Hepatocyte (in vitro differentiated cells): Measurements from ENCODE around the gene MZT1. TPM values are rescaled to one million over a fixed set of nuclear protein-coding genes. Genes with fewer than 3 reads are reported as not detected.

Experiments used
- DNase-seq: peaks from one replicate; pipeline ENCODE4 v3.0.0-alpha.2; 2016; ENCODE audit warnings: low spot score
- H2AFZ ChIP-seq: fragments of 200-600 bp; sonication (generic); 2 replicates; pipeline ENCODE4 v1.6.0; 2016; ENCODE audit warnings: antibody characterized with exemption, mild to moderate bottlenecking
- H3K27ac ChIP-seq: fragments of 200-600 bp; sonication (generic); 2 replicates; pipeline ENCODE4 v1.5.1; 2016; ENCODE audit warnings: mild to moderate bottlenecking
- H3K27me3 ChIP-seq: fragments of 200-600 bp; sonication (generic); 2 replicates; pipeline ENCODE4 v1.6.1; 2016
- H3K36me3 ChIP-seq: fragments of 200-600 bp; sonication (generic); replicated peaks from 2 replicates; pipeline ENCODE4 v1.5.1; 2016; ENCODE audit warnings: low read depth; ENCODE audit not compliant: insufficient read depth
- H3K4me1 ChIP-seq: fragments of 200-600 bp; sonication (generic); 2 replicates; pipeline ENCODE4 v1.5.1; 2016; ENCODE audit warnings: mild to moderate bottlenecking, moderate library complexity; ENCODE audit not compliant: insufficient read depth
- H3K4me2 ChIP-seq: fragments of 200-600 bp; sonication (generic); 2 replicates; pipeline ENCODE4 v1.6.0; 2016
- H3K4me3 ChIP-seq: fragments of 200-600 bp; sonication (generic); 2 replicates; pipeline ENCODE4 v1.5.1; 2016; ENCODE audit warnings: mild to moderate bottlenecking
- H3K79me2 ChIP-seq: fragments of 200-600 bp; sonication (generic); 2 replicates; pipeline ENCODE4 v1.6.0; 2017; ENCODE audit warnings: mild to moderate bottlenecking
- H3K9me2 ChIP-seq: fragments of 200-600 bp; sonication (generic); replicated peaks from 2 replicates; pipeline ENCODE4 v1.6.0; 2017; ENCODE audit warnings: mild to moderate bottlenecking; ENCODE audit not compliant: insufficient read depth
- H3K9me3 ChIP-seq: fragments of 200-600 bp; sonication (generic); 2 replicates; pipeline ENCODE4 v1.5.1; 2016; ENCODE audit warnings: low read depth, mild to moderate bottlenecking
- H4K20me1 ChIP-seq: fragments of 200-600 bp; sonication (generic); 2 replicates; pipeline ENCODE4 v1.6.0; 2016; ENCODE audit warnings: mild to moderate bottlenecking; ENCODE audit not compliant: insufficient read depth, poor library complexity, severe bottlenecking
- CTCF ChIP-seq: fragments of 200-600 bp; sonication (generic); IDR thresholded peaks from 2 replicates; pipeline ENCODE4 v1.5.1; 2016; ENCODE audit warnings: antibody characterized with exemption, mild to moderate bottlenecking; ENCODE audit not compliant: poor library complexity
- EZH2 ChIP-seq: fragments of 200-600 bp; sonication (generic); IDR thresholded peaks from 2 replicates; pipeline ENCODE4 v1.6.1; 2016; ENCODE audit warnings: antibody characterized with exemption, mild to moderate bottlenecking, borderline replicate concordance
- EZH2phosphoT487 ChIP-seq: fragments of 200-600 bp; sonication (generic); IDR thresholded peaks from one replicate; pipeline ENCODE4 v1.6.1; 2018; ENCODE audit warnings: antibody characterized with exemption, mild to moderate bottlenecking, low read depth, moderate library complexity; ENCODE audit not compliant: unreplicated experiment, severe bottlenecking
- WGBS: methylation state at CpG from one replicate; pipeline ENCODE4 v1.1.6; 2016; ENCODE audit warnings: low lambda C conversion rate; ENCODE audit errors: missing lambda C conversion rate; 5-methylcytosine and 5-hydroxymethylcytosine counted together
- polyA plus RNA-seq: library from polyadenylated mRNA; unstranded; fragments of >200 nt; fragmentation: Nextera tagmentation; extraction: Ambion mirVana; gene quantifications from 2 replicates; pipeline ENCODE4 v1.2.1, GENCODE V29; 2016
- total RNA-seq: library from RNA; depleted of rRNA; stranded (reverse); fragments of >200 nt; gene quantifications from 2 replicates; pipeline ENCODE4 v1.2.3, GENCODE V29; 2014

The MZT1 gene
- total and polyA plus RNA-seq, 2 experiments from 2014 or later = 8.9 to 14.8 TPM

GRCh38 chr13:72686766-72687165 is 40.7 kb downstream of the MZT1 start:
- Histone ChIP-seq H3K27ac (no peak overlapping the region), H3K36me3 (no peaks in the 10 kb centered on the region), H3K4me3 (no peak overlapping the region), H3K4me2 (no peak overlapping the region), H3K9me2 (no peaks in the 10 kb centered on the region), H2AFZ (no peak overlapping the region), H3K4me1 (no peaks in the 10 kb centered on the region), H3K79me2 (no peaks in the 10 kb centered on the region), H3K27me3 (no peaks in the 10 kb centered on the region), H3K9me3 (no peaks in the 10 kb centered on the region), H4K20me1 (no peaks in the 10 kb centered on the region)
- no peak for DNase-seq
- 50% methylated on average over 3 of the region's 3 CpGs for WGBS
- TF ChIP-seq EZH2 = no peak
- no peak for TF ChIP-seq CTCF
- no peak for TF ChIP-seq EZH2phosphoT487

- H3K27me3 ChIP-seq = no peaks in the 10 kb centered on the region
- DNase-seq = no peak
- H3K36me3 ChIP-seq = no peaks in the 10 kb centered on the region
- no peak overlapping the region for H3K27ac ChIP-seq
- H2AFZ ChIP-seq = no peak overlapping the region
- no peak for TF ChIP-seq EZH2
- TF ChIP-seq EZH2phosphoT487 = no peak
- no peak for TF ChIP-seq CTCF
- no peak overlapping the region for H3K4me2 ChIP-seq
- H3K4me1 ChIP-seq = peaks cover 5% of the 10 kb centered on the region
- no peaks in the 10 kb centered on the region for H3K9me3 ChIP-seq
- H3K4me3 ChIP-seq = no peak overlapping the region
- no peaks in the 10 kb centered on the region for H4K20me1 ChIP-seq
- H3K9me2 ChIP-seq = no peaks in the 10 kb centered on the region
- no peaks in the 10 kb centered on the region for H3K79me2 ChIP-seq
- 95% methylated on average over 1 of the region's 1 CpG for WGBS
These were observed 47.1 kb downstream of the MZT1 start for GRCh38 chr13:72680353-72680752.

GRCh38 chr13:72678312-72678711 is 49.1 kb downstream of the MZT1 start:
- Histone ChIP-seq H3K4me2 (no peak overlapping the region), H3K27ac (no peak overlapping the region), H3K9me3 (no peaks in the 10 kb centered on the region), H3K79me2 (no peaks in the 10 kb centered on the region), H3K4me3 (no peak overlapping the region), H4K20me1 (no peaks in the 10 kb centered on the region), H3K27me3 (no peaks in the 10 kb centered on the region), H3K4me1 (peaks cover 5% of the 10 kb centered on the region), H3K36me3 (no peaks in the 10 kb centered on the region), H3K9me2 (no peaks in the 10 kb centered on the region), H2AFZ (no peak overlapping the region)
- no peak for DNase-seq
- WGBS = 69% methylated on average over 1 of the region's 1 CpG
- TF ChIP-seq EZH2 (no peak), CTCF (no peak), EZH2phosphoT487 (no peak)

GRCh38 chr13:72677431-72677830 is 50.0 kb downstream of the MZT1 start:
- no peak for DNase-seq
- Histone ChIP-seq H3K9me3 (no peaks in the 10 kb centered on the region), H3K79me2 (no peaks in the 10 kb centered on the region), H3K27me3 (no peaks in the 10 kb centered on the region), H3K36me3 (no peaks in the 10 kb centered on the region), H3K4me1 (peaks cover 5% of the 10 kb centered on the region), H3K9me2 (no peaks in the 10 kb centered on the region), H4K20me1 (no peaks in the 10 kb centered on the region), H3K4me2 (no peak overlapping the region), H3K27ac (no peak overlapping the region), H3K4me3 (no peak overlapping the region), H2AFZ (no peak overlapping the region)
- TF ChIP-seq EZH2phosphoT487 (no peak), EZH2 (no peak), CTCF (no peak)
